HEK293T (cell line): ENCODE measurements around the gene TDRKH.

Experiments
- BHLHE40 ChIP-seq: fragments of 450-650 bp; IDR thresholded peaks from 2 replicates; pipeline ENCODE4 v1.6.1; 2016; ENCODE audit warnings: mild to moderate bottlenecking, moderate library complexity, borderline replicate concordance
- CTBP1 ChIP-seq: fragments of 450-650 bp; IDR thresholded peaks from 2 replicates; pipeline ENCODE4 v1.6.1; 2016; ENCODE audit warnings: borderline replicate concordance
- FOXA1 ChIP-seq: fragments of 450-650 bp; IDR thresholded peaks from 2 replicates; pipeline ENCODE4 v1.6.1; 2016; ENCODE audit warnings: mild to moderate bottlenecking
- FOXK2 ChIP-seq: fragments of 450-650 bp; IDR thresholded peaks from 2 replicates; pipeline ENCODE4 v1.6.1; 2016; ENCODE audit warnings: mild to moderate bottlenecking
- FOXM1 ChIP-seq: fragments of 450-650 bp; IDR thresholded peaks from 2 replicates; pipeline ENCODE4 v1.6.1; 2017; ENCODE audit warnings: mild to moderate bottlenecking, borderline replicate concordance
- LEF1 ChIP-seq: fragments of 450-650 bp; IDR thresholded peaks from 2 replicates; pipeline ENCODE4 v1.6.1; 2017; ENCODE audit warnings: mild to moderate bottlenecking, borderline replicate concordance
- NFRKB ChIP-seq: fragments of 450-650 bp; IDR thresholded peaks from 2 replicates; pipeline ENCODE4 v1.6.1; 2016; ENCODE audit warnings: mild to moderate bottlenecking, moderate library complexity
- PKNOX1 ChIP-seq: fragments of 450-650 bp; IDR thresholded peaks from 2 replicates; pipeline ENCODE4 v1.6.1; 2016
- SP1 ChIP-seq: fragments of 450-650 bp; IDR thresholded peaks from 2 replicates; pipeline ENCODE4 v1.6.1; 2017
- SUZ12 ChIP-seq: fragments of 450-650 bp; IDR thresholded peaks from 2 replicates; pipeline ENCODE4 v1.6.1; 2016; ENCODE audit warnings: mild to moderate bottlenecking
- TARDBP ChIP-seq: fragments of 450-650 bp; IDR thresholded peaks from 2 replicates; pipeline ENCODE4 v1.6.1; 2016

GRCh38 chr1:151806170-151806569 lies 15.9 kb upstream of the TDRKH start:
- TF ChIP-seq SP1 (no peak), FOXM1 (no peak), FOXA1 (no peak), TARDBP (no peak), SUZ12 (no peak), BHLHE40 (no peak), CTBP1 (no peak), FOXK2 (no peak), PKNOX1 (no peak), LEF1 (no peak), NFRKB (no peak)
